ENCODE results near the gene KIF4B. TPM values are rescaled to one million over a fixed set of nuclear protein-coding genes. Genes with fewer than 3 reads are reported as not detected.

Gene KIF4B
- total and polyA plus RNA-seq, 3 experiments from 2014 or later = 0.09 TPM; not detected in 2

DNA sequence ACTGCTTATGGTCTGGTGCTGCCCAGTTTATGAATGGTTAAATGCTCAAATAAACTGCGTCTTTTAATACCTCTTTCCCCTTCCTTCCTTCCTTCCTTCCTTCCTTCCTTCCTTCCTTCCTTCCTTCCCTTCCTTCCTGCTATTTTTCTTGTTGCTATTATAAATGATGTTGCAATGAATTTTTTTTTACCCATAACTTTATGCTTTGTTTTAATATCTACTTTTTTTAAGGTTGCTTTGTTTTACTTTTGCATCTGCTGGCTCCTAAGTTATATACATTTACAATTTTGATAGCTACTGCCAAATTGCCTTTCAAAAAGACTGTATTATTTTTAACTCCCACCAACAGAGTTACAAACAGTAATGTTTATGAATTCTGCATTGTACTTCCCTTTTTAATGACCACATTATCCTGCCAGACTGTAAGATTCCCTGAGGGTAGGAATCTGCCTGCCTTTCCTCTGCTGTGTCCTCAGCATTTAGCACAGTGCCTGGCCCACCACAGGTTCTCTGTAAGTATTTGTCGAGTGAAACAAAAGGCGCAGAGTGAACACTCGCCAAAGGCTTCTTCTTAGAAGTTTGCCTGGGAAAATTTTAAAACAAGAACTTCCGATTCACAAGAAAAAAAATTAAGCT is 36.9 kb downstream of the KIF4B start:
- no peak overlapping the region for H3K4me3 ChIP-seq (ENCODE audit: low read length)
- no peak overlapping the region for H3K27ac Mint-ChIP-seq
- H3K9me3 Mint-ChIP-seq = peaks cover 0 to 1% (median 0%) of the 10 kb centered on the region in 5 donors
- no peaks in the 10 kb centered on the region for H3K36me3 ChIP-seq (ENCODE audit: insufficient read depth, low read length)
- ChIA-PET CTCF (no interaction called here), POLR2A (no interaction called here)
- H3K4me3 Mint-ChIP-seq = no peak overlapping the region
- DNase-seq = no peak
- H3K9me3 ChIP-seq (ENCODE audit: low read length) = no peaks in the 10 kb centered on the region
- no peaks in the 10 kb centered on the region for H3K27me3 ChIP-seq (ENCODE audit: insufficient read depth, low read length, poor library complexity, severe bottlenecking)
- H3K27ac ChIP-seq (ENCODE audit: low read depth, low read length) = no peak overlapping the region
- peaks cover 12 to 17% of the 10 kb centered on the region in 2 donors for H3K27me3 Mint-ChIP-seq
- H3K4me1 Mint-ChIP-seq = no peaks in the 10 kb centered on the region
- no peaks in the 10 kb centered on the region for H3K36me3 Mint-ChIP-seq
- H3K4me1 ChIP-seq (ENCODE audit: insufficient read depth, low read length) = no peaks in the 10 kb centered on the region

DNA sequence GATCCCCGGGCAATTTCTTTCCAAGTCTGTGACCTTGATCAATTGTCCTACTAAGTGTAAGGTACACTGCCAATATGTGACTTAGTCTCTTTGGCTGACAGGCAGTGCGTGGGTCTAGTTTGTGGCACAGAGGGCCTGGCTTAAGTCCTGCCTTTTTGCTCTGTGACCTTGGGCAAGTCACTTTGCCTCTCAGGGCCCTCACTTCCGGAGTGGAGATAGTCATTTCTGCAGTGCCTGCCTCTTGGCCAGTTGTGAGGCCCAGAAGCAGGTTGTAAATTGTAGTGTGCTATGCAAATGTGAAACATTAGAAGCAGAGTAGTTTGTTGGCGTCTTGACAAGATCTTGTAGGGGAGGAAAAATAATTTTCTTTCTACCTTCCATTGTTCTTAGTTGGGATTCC is 39.0 kb downstream of the KIF4B start:
- Histone ChIP-seq H3K27ac (ENCODE audit: low read depth, low read length) (no peak overlapping the region), H3K27me3 (ENCODE audit: insufficient read depth, low read length, poor library complexity, severe bottlenecking) (no peaks in the 10 kb centered on the region), H3K9me3 (ENCODE audit: low read length) (no peaks in the 10 kb centered on the region), H3K36me3 (ENCODE audit: insufficient read depth, low read length) (no peaks in the 10 kb centered on the region), H3K4me1 (ENCODE audit: insufficient read depth, low read length) (no peaks in the 10 kb centered on the region), H3K4me3 (ENCODE audit: low read length) (no peak overlapping the region)
- no peak overlapping the region for H3K27ac Mint-ChIP-seq
- H3K27me3 Mint-ChIP-seq = peaks cover 3 to 14% of the 10 kb centered on the region in 2 donors
- POLR2A ChIA-PET = no interaction called here
- no peak for DNase-seq
- no peak overlapping the region for H3K4me3 Mint-ChIP-seq
- H3K4me1 Mint-ChIP-seq = no peaks in the 10 kb centered on the region
- no peaks in the 10 kb centered on the region for H3K36me3 Mint-ChIP-seq
- no peaks in the 10 kb centered on the region for H3K9me3 Mint-ChIP-seq
- CTCF ChIA-PET = no interaction called here

DNA sequence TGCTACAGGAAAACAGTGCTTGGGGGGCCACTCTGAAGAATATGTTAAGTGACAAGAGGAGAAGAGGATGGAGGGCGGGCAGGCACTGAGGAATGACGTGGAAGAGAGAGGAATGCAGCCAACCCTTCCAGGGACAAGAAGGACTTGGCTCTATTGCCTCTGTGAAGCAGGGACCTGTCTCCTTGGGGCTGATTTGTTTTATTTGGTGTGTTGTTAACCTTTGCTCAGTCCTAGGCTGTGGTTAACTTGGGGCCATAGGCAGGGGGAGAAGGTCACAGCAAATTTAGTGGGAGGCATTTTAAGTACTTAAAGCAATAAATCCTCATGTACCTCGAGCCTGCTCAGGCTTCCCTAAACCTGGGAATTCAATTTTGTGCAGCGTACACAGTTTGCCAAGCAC is 39.9 kb downstream of the KIF4B start:
- Histone ChIP-seq H3K4me3 (ENCODE audit: low read length) (no peak overlapping the region), H3K4me1 (ENCODE audit: insufficient read depth, low read length) (no peaks in the 10 kb centered on the region), H3K9me3 (ENCODE audit: low read length) (no peaks in the 10 kb centered on the region), H3K27me3 (ENCODE audit: insufficient read depth, low read length, poor library complexity, severe bottlenecking) (no peaks in the 10 kb centered on the region), H3K27ac (ENCODE audit: low read depth, low read length) (no peak overlapping the region), H3K36me3 (ENCODE audit: insufficient read depth, low read length) (no peaks in the 10 kb centered on the region)
- no peak overlapping the region for H3K27ac Mint-ChIP-seq
- ChIA-PET POLR2A (no interaction called here), CTCF (no interaction called here)
- peaks cover 0 to 5% of the 10 kb centered on the region in 2 donors for H3K27me3 Mint-ChIP-seq
- no peaks in the 10 kb centered on the region for H3K4me1 Mint-ChIP-seq
- H3K9me3 Mint-ChIP-seq = no peaks in the 10 kb centered on the region
- no peak for DNase-seq
- H3K36me3 Mint-ChIP-seq = no peaks in the 10 kb centered on the region
- no peak overlapping the region for H3K4me3 Mint-ChIP-seq

DNA sequence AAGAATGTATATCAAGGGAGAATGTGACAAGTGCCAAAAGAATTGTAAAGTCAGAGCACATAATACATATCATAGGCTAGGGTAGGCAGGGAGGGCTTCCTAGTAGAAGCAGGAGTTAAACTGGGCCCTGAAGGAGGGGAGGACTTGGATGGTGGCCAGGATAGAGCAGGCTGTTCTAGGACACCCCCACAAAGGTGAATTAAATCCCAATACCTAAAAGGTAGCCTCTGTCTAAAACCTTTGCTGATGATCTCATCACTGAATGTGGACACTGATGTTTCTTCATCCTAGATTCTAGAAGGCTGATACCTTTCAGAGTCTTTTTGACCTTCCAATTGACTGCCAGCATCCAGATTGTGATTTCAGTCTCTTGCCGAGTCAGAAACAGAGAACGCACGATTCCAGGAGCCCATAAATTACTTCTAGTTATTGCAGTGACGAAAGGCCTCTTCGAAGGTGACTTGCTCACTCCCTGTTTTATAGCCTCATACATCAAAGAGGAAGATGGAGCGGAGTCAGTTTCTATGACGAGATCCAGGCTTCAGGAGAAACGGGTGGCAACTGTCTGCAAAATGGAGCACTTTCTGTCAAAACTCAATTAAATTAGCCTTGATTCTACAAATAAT is 43.2 kb downstream of the KIF4B start:
- H3K4me1 Mint-ChIP-seq = no peaks in the 10 kb centered on the region
- Histone ChIP-seq H3K36me3 (ENCODE audit: insufficient read depth, low read length) (no peaks in the 10 kb centered on the region), H3K4me3 (ENCODE audit: low read length) (no peak overlapping the region), H3K4me1 (ENCODE audit: insufficient read depth, low read length) (no peaks in the 10 kb centered on the region), H3K27ac (ENCODE audit: low read depth, low read length) (no peak overlapping the region), H3K27me3 (ENCODE audit: insufficient read depth, low read length, poor library complexity, severe bottlenecking) (no peaks in the 10 kb centered on the region), H3K9me3 (ENCODE audit: low read length) (no peaks in the 10 kb centered on the region)
- CTCF ChIA-PET = no interaction called here
- DNase-seq = no peak
- no peak overlapping the region for H3K4me3 Mint-ChIP-seq
- peaks cover 0 to 5% of the 10 kb centered on the region in 2 donors for H3K27me3 Mint-ChIP-seq
- no peaks in the 10 kb centered on the region for H3K36me3 Mint-ChIP-seq
- no peak overlapping the region for H3K27ac Mint-ChIP-seq
- POLR2A ChIA-PET = no interaction called here
- peaks cover 0 to 7% (median 0%) of the 10 kb centered on the region in 5 donors for H3K9me3 Mint-ChIP-seq

DNA sequence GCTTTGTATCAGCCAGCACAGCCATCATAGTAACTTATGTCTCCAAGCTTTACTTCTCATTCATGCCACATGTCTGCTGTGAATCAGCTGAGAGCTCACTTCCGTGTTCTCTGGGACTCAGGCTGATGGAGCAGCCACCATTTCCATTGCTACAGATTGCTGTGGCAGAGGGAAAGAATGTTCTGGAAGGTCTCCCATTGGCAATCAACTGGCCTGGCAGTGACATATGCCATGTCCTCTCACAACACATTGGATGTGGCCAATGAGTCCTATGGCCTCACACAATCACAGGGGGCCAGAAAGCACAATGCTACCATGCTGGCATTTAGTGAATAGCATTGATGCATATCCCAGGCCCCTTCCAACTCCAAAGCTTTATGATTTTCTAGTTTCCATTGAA is 44.1 kb downstream of the KIF4B start:
- Mint-ChIP-seq H3K27ac (no peak overlapping the region), H3K9me3 (peaks cover 0 to 7% (median 0%) of the 10 kb centered on the region in 5 donors), H3K27me3 (peaks cover 3% of the 10 kb centered on the region in 2 donors), H3K4me1 (no peaks in the 10 kb centered on the region), H3K4me3 (no peak overlapping the region), H3K36me3 (no peaks in the 10 kb centered on the region)
- no peaks in the 10 kb centered on the region for H3K27me3 ChIP-seq (ENCODE audit: insufficient read depth, low read length, poor library complexity, severe bottlenecking)
- ChIA-PET POLR2A (no interaction called here), CTCF (no interaction called here)
- no peaks in the 10 kb centered on the region for H3K4me1 ChIP-seq (ENCODE audit: insufficient read depth, low read length)
- no peak overlapping the region for H3K27ac ChIP-seq (ENCODE audit: low read depth, low read length)
- no peak for DNase-seq
- H3K4me3 ChIP-seq (ENCODE audit: low read length) = no peak overlapping the region
- H3K9me3 ChIP-seq (ENCODE audit: low read length) = no peaks in the 10 kb centered on the region
- H3K36me3 ChIP-seq (ENCODE audit: insufficient read depth, low read length) = no peaks in the 10 kb centered on the region

DNA sequence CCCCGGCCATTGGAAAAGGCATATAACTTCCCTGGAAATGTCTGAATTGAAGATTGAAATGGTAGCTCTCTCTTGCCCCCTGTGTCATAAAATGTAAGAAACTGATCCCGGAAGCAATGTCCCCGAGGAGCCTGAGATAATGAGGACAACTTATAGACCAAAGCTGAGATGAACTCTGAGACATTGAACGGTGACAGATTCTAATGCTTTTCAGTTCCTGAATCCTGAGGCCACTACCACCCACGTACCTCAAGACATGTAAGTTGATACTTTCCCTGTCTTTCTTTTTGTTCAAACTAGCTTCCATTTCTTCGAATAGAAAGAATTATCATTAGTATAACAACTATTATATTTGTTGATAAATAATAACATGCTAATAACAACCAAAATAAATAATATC is 51.0 kb downstream of the KIF4B start:
- H3K9me3 ChIP-seq (ENCODE audit: low read length) = no peaks in the 10 kb centered on the region
- no peak overlapping the region for H3K4me3 ChIP-seq (ENCODE audit: low read length)
- Mint-ChIP-seq H3K27ac (no peak overlapping the region), H3K4me3 (no peak overlapping the region), H3K4me1 (no peaks in the 10 kb centered on the region), H3K36me3 (no peaks in the 10 kb centered on the region), H3K9me3 (peaks cover 0 to 7% (median 0%) of the 10 kb centered on the region in 5 donors), H3K27me3 (peaks cover 5 to 21% of the 10 kb centered on the region in 2 donors)
- no peaks in the 10 kb centered on the region for H3K36me3 ChIP-seq (ENCODE audit: insufficient read depth, low read length)
- H3K27me3 ChIP-seq (ENCODE audit: insufficient read depth, low read length, poor library complexity, severe bottlenecking) = no peaks in the 10 kb centered on the region
- POLR2A ChIA-PET = no interaction called here
- DNase-seq = no peak
- CTCF ChIA-PET = no interaction called here
- no peaks in the 10 kb centered on the region for H3K4me1 ChIP-seq (ENCODE audit: insufficient read depth, low read length)
- no peak overlapping the region for H3K27ac ChIP-seq (ENCODE audit: low read depth, low read length)

DNA sequence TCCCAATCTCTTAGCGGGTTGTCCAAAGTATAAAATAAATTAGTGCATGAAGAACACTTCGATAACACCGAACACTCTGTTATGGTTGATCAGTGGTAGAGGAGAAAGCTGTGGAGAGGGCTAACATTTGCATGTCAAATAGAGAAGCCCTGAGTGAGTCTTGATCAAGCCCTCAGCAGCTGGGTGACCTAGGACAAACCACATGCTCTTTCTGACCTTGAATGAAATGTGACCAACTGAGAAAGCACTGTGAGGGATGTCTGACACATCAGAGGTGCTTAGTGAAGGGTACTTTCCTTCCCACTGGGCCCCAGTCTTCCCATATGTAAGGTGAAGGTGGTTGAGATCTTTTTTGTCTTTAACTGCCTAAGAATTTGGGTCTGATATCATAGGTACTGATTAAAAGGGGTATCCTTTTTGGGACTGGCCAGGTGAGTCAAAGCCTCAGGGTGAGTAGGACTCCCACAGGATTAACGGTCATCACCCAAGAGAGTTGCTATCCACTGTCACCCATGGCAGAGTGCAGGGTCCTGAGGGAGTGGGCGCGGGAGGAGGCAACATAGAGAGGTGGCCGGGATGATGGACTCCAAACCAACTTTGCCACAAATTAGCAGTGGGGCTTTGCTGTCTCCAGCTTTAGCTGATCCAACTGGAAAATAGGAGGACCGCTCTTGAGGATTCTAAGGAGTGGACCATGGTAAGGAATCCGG is 53.5 kb downstream of the KIF4B start:
- Mint-ChIP-seq H3K27ac (no peak overlapping the region), H3K36me3 (no peaks in the 10 kb centered on the region), H3K4me1 (no peaks in the 10 kb centered on the region), H3K27me3 (peaks cover 9 to 21% of the 10 kb centered on the region in 2 donors), H3K4me3 (no peak overlapping the region), H3K9me3 (peaks cover 0 to 6% (median 0%) of the 10 kb centered on the region in 5 donors)
- no peak for DNase-seq
- Histone ChIP-seq H3K4me1 (ENCODE audit: insufficient read depth, low read length) (no peaks in the 10 kb centered on the region), H3K36me3 (ENCODE audit: insufficient read depth, low read length) (no peaks in the 10 kb centered on the region), H3K9me3 (ENCODE audit: low read length) (no peaks in the 10 kb centered on the region), H3K27ac (ENCODE audit: low read depth, low read length) (no peak overlapping the region), H3K27me3 (ENCODE audit: insufficient read depth, low read length, poor library complexity, severe bottlenecking) (no peaks in the 10 kb centered on the region), H3K4me3 (ENCODE audit: low read length) (no peak overlapping the region)
- CTCF ChIA-PET = no interaction called here
- POLR2A ChIA-PET = no interaction called here

Data from CD8-positive, alpha-beta memory T cell (primary cell).